Measurements from ENCODE around the gene HEPHL1.
"Not testable (repeated sequence)": the region's sequence is repeated elsewhere in the genome, so short reads cannot be mapped to it uniquely, and the experiment has no call there.

The HEPHL1 gene

DNA sequence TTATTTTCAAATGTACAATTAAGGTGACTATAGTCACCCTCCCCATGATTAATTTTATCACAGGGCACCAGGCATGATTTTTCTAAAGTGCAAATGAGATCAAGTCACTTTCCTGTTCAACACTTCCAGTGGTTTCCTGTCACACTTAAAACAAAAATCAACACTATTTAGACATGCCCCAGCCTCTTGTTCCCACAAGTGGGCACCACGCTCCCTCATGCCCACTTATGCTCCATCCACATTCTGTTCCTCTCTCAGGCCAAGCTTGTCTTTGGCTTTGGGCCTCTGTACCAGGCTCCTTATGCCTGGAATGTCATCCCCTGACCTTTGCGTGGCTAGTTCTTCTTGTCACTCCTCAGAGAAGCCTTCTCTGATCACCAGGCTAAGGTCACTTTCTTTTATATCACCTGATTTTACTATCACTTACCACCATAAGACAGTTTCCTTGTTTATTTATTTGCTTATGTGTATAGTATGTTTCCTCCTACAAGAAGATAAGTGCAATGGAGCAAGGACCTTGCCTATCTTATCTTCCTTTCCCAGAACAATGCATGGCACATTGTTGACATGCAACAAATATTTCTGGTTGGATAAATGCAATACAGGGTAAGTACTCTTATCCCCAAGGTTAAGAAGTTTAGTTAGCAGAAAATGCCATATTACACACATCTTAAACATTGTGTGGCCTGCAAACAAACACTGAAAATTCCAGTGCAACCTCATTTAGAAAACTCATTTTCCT, 56.6 kb downstream of the HEPHL1 start:
- DNase-seq (ENCODE audit: low read depth in 4 of 4, low spot score in 1 of 4): no peak

- DNase-seq (ENCODE audit: low read depth in 4 of 4, low spot score in 1 of 4): no peak
Observed at GRCh38 chr11:94084164-94084563, 63.0 kb downstream of the HEPHL1 start.

GRCh38 chr11:94088906-94089305, 67.8 kb downstream of the HEPHL1 start:
- DNase-seq (ENCODE audit: low read depth in 4 of 4, low spot score in 1 of 4): no peak

DNA sequence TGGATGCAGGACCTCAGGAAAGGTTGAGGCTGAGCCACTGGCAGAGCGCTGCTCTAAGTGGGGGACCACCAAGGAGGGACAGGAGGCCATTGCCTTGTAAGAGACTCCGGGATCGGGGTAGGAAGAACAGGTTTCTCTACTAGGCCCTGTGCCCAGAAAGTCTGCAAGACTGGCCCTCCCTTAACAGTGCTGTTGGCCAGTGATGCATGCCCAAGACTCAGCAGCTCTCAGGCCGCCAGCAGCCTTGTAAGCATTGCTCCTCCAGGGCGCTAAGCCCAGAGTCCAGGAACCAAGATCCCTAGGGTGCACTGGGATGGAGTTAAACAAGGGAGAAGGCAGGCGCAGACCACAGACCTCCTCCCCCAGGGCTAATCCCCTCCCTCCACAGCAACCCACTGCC, 68.2 kb downstream of the HEPHL1 start:
- DNase-seq (ENCODE audit: low read depth in 4 of 4, low spot score in 1 of 4): no peak

- no peak for DNase-seq (ENCODE audit: low read depth in 4 of 4, low spot score in 1 of 4)
Observed at GRCh38 chr11:94090401-94090800, 69.2 kb downstream of the HEPHL1 start.

GRCh38 chr11:94091091-94091490, 69.9 kb downstream of the HEPHL1 start:
- DNase-seq (ENCODE audit: low read depth in 4 of 4, low spot score in 1 of 4): no peak

GRCh38 chr11:94100253-94100652, 79.1 kb downstream of the HEPHL1 start:
- DNase-seq (ENCODE audit: low read depth in 4 of 4, low spot score in 1 of 4): no peak

DNA sequence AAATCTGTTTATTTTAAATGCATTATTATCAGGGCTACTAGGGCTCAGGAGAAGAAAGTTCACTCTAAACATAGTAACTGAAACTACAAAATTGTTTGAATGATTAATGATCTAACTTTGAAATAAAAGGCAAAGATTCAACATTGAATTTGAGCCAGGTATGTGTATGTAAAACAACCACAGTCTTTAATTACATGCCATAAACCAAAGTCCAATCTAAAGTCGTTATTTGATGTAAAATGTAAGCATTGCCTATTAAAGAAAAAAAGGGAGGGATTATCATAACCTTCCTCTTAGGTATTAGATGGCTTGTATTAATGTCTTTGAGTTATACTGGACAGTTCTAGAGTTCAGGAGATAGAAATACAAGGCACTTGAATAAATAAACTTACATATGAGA, 82.3 kb downstream of the HEPHL1 start:
- no peak for DNase-seq (ENCODE audit: low read depth in 4 of 4, low spot score in 1 of 4)

DNA sequence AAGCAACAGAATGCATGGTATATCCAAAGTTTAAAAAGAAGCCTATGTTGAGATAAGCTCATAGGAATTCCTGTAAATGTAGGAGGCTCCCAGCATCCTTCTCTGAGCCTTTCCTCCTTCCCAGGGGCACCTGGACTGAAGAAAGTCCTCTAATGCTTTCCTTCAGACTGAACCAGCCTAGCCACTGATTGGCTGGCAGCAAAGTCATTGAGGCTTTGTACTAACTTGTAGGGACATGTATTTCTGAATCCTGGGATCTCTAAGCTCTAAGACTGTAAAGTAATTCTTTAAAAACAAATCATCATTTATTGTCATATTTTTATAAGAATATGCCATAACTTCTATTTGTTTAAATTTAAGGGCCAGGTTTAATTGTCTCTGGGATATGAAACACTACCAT, 83.6 kb downstream of the HEPHL1 start:
- DNase-seq (ENCODE audit: low read depth in 4 of 4, low spot score in 1 of 4): no peak

DNA sequence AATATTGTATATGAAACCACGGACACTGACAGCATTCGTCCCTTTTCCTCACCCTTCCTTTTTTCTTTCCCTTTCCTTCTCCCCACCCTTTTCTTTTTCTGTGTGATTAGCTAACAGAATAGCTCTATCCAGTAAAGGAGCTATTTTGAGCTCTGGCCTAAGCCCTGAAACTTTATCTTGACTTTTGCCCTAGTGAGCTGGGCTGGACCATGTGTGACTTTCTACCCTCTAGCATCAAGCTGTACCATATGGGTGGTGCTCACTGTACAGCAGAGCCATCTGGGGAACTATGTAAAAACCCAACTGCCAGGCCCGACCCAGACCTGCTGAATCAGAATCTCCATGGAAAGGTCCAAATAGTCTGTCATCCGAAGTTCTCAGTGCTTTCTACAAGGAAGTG, 85.6 kb downstream of the HEPHL1 start:
- DNase-seq (ENCODE audit: low read depth in 4 of 4, low spot score in 1 of 4): no peak

DNA sequence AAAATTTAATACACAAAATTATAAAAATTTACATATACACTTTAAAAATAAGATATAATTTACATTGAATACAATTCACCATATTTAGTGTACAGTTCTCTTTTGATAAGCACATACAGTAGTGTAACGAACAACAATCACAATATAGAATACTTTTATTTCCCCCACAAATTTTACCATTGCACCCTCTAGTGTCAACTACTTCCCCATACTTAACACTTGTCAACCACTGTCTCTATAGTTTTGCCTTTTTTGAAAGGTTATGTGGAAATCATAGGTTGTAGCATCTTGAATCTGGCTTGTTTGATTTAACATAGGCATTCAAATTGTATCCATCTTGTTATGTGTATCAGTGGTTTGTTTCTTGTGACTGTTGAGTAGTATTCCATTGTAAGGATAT, 86.2 kb downstream of the HEPHL1 start:
- no peak for DNase-seq (ENCODE audit: low read depth in 4 of 4, low spot score in 1 of 4)

DNA sequence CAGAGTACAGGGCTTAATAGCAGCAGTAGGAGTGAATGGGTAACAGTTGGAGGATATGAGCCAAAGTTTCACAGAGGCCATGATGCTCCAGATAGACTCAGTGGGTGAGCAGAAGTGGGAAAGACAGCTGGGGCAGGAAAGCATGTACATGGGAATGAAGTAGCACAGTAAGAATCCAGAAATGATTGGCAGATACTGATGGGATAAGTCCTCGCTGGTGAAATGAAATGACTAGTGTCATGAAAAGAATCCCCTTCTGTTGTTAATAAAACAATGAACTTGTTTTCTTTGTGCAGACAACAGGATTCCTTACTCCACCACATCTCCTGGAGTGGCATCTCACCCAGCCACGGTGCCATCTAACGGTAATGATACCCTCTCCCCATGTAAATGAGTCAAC, 90.1 kb downstream of the HEPHL1 start:
- no peak for DNase-seq (ENCODE audit: low read depth in 4 of 4, low spot score in 1 of 4)

- no peak for DNase-seq (ENCODE audit: low read depth in 4 of 4, low spot score in 1 of 4)
Observed at GRCh38 chr11:94111660-94112059, 90.5 kb downstream of the HEPHL1 start.

GRCh38 chr11:94112206-94112953, 91.2 kb downstream of the HEPHL1 start:
- no peak for DNase-seq (ENCODE audit: low read depth in 4 of 4, low spot score in 1 of 4)

- no peak for DNase-seq (ENCODE audit: low read depth in 4 of 4, low spot score in 1 of 4)
Observed at GRCh38 chr11:94117197-94117574, 96.0 kb downstream of the HEPHL1 start.

- DNase-seq (ENCODE audit: low read depth in 4 of 4, low spot score in 1 of 4): no peak
Observed at GRCh38 chr11:94117871-94118270, 96.7 kb downstream of the HEPHL1 start.

DNA sequence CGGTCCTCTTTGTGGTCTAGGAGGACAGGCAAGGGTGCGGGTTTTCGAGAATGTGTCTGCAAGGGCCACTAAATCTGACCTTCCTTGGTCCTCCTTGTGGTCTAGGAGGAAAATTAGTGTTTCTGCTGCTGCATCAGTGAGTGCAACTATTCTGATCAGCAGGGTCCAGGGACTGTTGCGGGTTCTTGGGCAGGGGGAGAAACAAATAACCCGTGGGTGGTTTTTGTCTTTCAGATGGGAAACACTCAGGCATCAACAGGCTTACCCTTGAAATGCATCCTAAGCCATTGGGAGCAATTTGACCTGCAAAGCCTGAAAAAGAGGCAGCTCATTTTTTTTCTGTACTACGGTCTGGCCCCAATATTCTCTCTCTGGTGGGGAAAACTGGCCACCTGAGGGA, 98.5 kb downstream of the HEPHL1 start:
- not testable (repeated sequence) for DNase-seq (ENCODE audit: low read depth in 4 of 4, low spot score in 1 of 4)

DNA sequence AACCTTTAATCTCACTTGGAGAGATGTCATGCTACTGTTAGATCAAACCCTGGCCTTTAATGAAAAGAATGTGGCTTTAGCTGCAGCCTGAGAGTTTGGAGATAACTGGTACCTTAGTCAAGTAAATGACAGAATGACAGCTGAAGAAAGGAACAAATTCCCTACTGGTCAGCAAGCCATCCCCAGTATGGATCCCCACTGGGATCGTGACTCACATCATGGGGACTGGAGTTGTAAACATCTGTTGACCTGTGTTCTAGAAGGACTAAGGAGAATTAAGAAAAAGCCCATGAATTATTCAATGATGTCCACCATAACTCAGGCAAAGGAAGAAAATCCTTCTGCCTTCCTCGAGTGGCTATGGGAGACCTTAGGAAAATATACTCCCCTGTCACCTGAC, 99.4 kb downstream of the HEPHL1 start:
- DNase-seq (ENCODE audit: low read depth in 4 of 4, low spot score in 1 of 4): not testable (repeated sequence)

- no peak for DNase-seq (ENCODE audit: low read depth in 4 of 4, low spot score in 1 of 4)
Observed at GRCh38 chr11:94120946-94121345, 99.8 kb downstream of the HEPHL1 start.

GRCh38 chr11:94125407-94126115, 104.4 kb downstream of the HEPHL1 start:
- DNase-seq (ENCODE audit: low read depth in 4 of 4, low spot score in 1 of 4): no peak

DNA sequence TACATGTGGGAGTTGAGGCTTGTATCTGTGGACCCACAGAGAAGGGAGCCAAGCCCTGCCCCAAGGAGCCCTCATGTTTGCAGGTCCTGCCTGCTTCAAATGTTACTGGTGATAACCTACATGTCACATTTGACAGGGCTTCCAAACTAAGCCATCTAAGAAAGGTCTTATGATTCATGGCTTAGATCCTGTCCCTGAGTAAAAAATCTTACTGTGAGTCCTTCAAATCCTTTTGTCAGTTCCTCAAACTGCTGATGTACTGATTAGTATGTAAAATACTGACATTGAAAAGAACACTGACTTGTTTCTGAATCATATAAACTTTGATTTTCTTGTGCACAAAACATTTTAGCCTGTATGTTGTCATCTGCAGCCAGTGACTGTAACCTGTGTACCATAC, 106.5 kb downstream of the HEPHL1 start:
- DNase-seq (ENCODE audit: low read depth in 4 of 4, low spot score in 1 of 4): no peak

DNA sequence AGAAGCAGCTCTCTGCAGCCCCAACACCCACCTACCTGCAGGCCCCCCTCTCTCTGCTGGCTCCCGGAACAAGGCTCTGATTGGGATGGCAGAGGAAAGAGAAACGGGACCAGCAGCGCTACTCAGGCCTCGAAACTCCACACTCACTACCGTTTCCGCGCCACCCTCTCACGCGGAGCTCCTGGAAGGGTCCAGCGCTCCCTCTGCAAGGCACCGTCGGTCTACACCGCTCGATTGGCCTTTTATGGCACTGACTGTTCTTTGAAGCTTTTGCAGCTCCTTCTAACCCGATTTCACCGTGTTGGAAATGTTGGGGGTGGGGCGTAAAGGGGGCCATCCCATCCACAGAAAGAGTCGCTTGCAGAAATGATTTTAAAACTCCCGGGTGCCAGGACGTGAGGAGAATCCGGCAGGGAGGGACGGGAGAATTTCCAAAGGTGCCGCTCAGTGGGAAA, 107.2 kb downstream of the HEPHL1 start:
- no peak for DNase-seq (ENCODE audit: low read depth in 4 of 4, low spot score in 1 of 4)

Data from stimulated activated CD4-positive, alpha-beta T cell treated with anti-CD3 and anti-CD28 coated beads, Interleukin-1b, Interleukin-23, amount 100 ng/mL, for 24 hours (primary cell).